ENCODE results near the gene PTPRN2.
A peak's percentile ranks its signal among the peaks of the same experiment; 100 is the strongest.
"Not testable (repeated sequence)": the region's sequence is repeated elsewhere in the genome, so short reads cannot be mapped to it uniquely, and the experiment has no call there.

The PTPRN2 gene

DNA sequence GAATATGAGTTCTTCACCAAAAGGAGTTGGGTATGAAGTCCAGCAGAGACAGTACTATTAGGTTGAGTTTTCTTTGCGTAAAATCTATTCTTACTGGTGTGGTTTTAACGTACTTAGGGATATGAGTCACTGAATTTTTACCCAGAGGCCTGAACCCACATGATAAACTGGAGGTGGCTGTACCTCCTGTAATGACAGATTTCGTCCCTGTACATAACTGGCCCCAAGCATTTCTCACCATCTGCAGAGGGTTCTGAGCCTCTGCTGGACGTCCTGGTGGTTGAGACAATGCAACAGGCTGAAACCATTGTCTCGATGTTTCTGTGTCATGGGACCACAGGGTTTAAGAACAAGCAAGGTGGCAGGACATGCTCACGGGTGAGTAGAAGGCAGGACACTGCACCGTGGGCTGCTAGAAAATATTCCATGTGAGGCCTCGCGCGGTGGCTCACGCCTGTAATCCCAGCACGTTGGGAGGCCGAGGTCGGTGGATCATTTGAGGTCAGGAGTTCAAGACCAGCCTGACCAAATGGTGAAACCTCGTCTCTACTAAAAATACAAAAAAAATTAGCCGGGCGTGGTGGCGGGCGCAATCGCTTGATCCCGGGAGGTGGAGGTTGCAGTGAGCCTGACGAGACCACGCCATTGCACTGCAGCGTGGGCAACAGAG lies 1017.0 kb downstream of the PTPRN2 start:
- peak; percentile 75 for DNase-seq

DNA sequence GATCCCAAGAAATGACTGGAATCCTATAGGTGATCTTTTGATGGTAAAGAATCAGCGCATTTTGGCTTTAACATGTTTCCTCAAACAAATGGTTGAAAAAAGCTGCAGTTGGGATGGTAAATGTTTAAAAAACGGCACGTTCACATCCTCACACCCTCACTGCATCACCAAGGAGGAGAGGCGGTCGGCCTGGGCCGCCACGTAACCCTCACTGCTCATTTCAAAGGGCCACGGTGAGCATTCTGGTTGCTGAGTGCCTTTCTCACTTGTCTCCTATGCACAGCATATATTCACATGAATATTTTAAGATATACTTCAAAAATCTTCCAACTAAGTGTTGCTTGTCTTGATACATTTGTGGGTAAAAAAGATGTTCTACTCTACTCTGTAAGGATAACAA lies 1017.7 kb downstream of the PTPRN2 start:
- DNase-seq = no peak

DNA sequence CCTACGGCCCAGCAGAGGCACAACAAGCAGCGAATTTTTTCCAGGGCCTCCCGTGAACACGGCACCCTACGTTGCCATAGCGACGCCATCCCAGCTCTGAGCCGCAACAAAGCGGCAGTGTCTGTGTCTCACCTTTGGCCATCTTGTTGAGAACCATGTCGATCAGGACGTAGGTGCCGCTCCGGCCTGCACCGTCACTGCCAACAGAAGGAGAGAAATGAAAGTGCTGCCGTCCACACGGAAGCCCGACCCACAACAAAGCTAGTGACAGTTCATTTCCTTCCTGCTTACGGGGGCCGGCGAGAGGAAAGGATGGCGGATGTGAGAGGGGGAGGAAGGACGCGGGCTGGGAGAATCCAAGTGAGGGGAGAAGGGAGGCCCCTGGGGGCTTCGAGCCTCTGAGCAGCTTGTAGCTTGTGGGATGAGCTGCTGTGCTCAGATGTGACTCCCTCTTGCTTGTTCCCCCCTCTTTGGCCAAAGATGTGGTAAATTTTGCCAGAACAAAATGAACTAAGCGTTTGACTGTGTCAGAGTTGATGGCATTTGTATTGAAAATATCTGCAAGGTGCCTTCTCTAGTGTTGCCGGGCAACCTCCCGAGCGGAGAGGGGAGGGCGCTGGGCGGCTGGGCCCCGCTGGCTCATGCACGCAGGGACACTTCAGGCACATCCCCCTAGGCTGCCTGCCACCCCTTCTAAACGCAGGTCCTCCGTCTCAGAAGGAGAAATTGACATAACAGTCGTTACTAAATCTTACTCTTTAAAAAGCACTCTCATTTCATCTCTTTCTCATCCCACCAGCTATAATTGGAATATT lies 1018.6 kb downstream of the PTPRN2 start:
- peak; percentile 81 for DNase-seq

DNA sequence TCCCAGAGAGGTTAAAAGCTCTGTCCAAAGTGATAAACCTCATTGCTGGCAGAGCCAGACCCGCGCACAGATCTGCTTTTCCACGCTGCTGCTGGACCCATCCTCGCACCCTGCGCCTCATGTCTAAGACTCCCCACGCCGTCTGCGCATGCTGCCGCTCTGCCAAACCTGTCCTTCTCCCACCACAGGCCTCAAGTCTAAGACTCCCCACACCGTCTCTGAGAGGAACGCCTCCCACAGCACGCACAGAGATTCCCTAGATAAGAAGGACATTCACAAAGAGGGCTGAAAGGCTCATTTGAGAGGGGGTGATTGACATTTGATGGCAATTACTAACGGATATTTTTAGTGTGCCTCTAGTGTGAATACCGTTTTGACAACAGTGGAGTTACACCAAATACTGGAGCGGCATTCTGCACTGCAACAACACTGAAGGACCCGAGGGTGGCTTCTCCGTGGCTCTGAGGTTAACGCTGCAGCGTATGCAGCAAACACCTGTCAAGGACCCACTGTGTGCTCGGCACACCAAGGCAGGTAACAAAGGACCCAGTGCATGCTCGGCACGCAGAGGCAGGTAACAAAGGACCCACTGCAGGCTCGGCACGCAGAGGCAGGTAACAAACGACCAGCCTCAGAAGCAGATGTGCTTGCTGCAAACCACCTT lies 1019.4 kb downstream of the PTPRN2 start:
- DNase-seq = no peak

DNA sequence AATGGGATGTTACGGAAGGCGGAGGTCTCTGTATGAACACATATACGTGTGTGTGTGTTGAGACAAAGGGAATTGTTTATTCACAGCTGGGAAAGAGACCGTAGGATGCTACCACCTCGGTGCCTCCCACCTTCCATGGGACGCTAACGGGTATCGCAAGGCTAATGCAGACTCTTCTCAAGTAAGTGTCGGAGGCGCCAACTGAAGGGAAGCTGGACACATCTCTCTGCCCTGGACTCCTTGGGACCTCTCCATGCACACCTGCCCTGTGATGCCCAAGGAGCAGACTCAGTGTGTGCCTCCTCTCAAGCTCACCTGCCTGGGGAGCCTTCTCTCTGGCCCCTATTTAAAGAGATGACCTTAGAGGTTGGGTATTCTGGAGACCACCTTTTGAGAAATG lies 1020.0 kb downstream of the PTPRN2 start:
- no peak for DNase-seq

DNA sequence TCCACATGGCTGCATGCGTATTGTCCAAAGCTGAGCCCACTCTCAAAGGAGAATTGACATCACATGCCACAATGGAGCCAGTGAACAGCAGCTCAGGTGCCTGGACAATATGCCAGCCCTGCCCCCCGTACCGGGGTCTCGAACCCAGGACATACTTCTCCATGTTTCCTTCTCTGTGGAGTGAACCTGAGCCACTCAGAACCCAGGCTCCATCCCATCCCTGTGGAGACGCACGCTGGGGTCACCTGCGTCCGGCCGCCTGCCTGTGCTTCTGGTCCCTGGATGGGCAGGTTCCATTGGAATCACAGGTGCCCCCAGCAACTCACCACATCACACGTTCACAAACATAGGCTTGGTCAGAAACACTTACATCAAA lies 1021.0 kb downstream of the PTPRN2 start:
- no peak for DNase-seq

DNA sequence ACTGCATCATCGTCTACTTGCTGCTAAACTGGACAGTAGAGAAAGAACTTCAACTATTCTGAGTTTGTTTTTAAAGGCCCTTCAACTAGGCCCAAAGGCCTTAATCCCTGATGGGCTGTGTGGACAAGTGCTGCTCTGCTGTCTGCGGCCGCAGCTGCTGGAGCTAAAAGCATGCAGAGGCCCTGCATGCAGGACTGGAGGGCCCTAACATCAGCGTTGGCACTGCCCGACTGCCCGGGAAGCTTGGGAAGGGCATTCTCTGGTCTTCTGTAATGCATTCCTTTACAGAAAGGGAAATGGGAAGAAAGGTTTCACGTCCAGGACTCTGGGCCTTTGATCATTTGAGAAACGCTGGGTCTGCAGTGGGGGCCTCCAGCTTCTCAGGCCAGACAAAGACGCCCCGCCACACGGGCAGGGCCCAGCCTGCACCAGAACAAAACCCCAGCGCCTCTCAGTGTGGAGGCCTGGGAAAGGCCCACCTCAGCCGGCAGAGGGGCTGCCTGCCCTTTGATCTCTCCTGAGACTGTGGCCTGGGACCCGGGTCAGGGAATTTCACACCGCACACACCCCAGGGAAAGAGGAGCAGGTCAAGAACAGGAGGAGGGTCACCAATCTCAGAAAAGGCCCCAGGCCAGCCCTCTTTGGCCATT lies 1021.5 kb downstream of the PTPRN2 start:
- DNase-seq = no peak

DNA sequence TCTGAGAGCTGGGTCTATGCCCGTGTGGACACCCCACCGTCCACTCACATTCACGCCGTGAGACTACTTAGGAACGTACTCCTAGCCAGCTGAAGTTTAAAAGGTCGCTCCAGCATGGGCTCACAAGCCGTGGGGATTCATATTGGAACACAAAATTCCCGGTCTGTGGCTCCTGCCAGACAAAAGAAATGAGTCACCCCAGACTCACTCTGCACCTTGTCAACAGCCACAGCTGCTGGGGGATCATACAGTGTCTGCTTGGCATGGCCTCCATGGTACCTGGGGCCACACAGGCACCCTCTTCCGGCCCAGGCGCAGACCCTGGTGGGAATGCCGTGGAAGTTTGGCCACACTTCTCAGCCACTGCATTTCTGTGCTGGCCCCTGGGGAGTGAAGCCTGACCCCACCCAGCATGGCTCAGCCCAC lies 1022.4 kb downstream of the PTPRN2 start:
- DNase-seq = no peak

DNA sequence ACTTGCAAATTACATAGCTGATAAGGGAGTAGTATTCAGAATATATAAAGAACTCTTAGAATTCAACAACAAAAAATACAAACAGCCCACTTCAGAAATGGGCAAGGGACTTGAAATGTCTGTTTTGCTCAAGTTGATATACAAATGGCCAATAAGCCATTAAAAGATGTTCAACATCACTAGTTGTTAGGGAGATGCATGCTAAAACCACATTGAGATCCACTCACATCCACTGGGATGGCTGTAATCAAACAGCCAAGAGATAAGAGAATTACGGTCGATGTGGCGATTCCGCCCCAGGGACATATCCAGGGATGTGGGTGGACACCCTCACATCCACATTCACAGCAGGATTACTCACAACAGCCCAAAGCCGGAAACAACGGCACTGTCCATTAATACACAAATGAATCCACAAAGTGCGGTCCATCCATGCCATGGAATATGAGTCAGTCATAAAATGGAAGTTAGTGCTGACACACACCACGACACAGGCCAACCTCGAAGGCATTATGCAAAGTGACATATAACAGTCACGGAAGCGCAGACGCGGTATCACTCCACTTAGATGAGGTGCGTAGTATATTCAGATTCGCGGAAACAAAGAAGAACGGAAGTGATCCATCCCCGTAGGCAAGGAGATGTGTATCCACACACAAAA lies 1023.0 kb downstream of the PTPRN2 start:
- DNase-seq = no peak

DNA sequence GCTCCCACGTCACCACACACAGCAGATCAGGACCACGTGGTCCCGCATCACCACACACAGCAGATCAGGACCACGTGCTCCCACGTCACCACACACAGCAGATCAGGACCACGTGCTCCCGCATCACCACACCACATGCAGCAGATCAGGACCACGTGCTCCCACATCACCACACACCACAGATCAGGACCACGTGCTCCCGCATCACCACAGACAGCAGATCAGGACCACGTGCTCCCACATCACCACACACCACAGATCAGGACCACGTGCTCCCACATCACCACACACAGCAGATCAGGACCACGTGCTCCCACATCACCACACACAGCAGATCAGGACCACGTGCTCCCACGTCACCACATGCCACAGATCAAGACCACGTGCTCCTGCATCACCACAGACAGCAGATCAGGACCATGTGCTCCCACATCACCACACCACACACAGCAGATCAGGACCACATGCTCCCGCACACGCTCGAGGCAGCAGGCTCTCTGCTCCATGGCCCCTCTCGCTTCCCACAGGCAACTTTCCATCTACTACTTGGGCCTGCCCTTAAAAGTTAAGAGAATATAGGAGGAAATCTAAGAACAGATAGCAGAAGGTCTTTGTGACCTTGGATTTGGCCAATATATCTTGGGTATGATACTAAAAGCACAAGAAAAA lies 1024.0 kb downstream of the PTPRN2 start:
- not testable (repeated sequence) for DNase-seq

DNA sequence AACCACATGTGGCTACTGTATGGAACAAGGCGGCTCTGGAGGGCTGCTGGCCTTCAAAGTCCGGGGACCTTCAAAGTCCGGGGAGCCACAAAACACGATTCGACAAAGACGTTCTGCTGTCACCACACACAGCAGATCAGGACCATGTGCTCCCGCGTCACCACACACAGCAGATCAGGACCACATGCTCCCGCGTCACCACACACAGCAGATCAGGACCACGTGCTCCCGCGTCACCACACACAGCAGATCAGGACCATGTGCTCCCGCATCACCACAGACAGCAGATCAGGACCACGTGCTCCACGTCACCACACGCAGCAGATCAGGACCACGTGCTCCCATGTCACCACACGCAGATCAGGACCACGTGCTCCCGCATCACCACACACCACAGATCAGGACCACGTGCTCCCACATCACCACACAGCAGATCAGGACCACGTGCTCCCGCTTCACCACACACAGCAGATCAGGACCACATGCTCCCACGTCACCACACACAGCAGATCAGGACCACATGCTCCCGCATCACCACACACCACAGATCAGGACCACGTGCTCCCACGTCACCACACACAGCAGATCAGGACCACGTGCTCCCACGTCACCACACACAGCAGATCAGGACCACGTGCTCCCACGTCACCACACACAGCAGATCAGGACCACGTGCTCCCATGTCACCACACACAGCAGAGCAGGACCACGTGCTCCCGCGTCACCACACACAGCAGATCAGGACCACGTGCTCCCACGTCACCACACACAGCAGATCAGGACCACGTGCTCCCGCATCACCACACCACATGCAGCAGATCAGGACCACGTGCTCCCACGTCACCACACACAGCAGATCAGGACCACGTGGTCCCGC lies 1024.9 kb downstream of the PTPRN2 start:
- not testable (repeated sequence) for DNase-seq

DNA sequence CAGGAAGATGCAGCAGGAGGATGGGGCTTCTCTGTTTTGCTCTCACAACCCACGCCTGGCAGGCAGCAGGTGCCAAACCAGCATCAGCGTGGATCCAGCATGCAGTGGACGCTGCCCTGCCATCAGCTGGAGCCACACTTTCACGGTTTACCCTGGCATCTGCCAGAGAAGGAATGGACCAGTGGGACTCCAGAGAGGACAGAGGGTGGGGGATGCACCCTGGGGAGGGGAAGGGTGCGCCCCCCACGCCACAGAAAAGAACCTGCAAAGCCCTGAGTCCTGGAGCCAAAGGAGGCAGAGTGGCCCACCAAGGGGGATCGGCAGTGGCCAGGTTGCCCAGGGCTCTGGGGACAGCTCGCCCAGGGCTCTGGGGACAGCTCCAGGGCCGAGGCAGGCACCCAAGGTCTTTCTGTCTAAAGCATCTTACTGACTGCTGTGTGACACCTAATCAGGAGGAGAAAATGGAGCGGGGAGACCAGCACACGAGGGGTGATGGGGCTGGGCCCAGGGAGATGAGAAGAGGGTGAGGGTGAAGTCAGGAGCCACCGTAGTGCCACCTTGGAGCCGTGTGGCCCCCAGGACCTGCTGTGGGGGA lies 1025.7 kb downstream of the PTPRN2 start:
- no peak for DNase-seq

DNA sequence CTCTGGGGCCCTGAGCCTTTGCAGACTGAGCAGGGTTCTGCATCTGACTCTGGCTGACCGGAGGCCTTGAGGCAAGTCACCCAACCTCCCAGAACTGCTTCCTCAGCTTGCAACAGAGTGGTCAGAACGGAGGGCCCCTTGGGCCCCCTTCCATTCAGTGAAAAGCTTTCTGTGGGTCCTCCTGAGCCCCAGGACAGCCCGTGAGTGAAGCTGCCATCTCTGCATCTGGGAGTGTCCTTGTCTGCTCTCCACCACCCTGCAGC lies 1026.2 kb downstream of the PTPRN2 start:
- no peak for DNase-seq

DNA sequence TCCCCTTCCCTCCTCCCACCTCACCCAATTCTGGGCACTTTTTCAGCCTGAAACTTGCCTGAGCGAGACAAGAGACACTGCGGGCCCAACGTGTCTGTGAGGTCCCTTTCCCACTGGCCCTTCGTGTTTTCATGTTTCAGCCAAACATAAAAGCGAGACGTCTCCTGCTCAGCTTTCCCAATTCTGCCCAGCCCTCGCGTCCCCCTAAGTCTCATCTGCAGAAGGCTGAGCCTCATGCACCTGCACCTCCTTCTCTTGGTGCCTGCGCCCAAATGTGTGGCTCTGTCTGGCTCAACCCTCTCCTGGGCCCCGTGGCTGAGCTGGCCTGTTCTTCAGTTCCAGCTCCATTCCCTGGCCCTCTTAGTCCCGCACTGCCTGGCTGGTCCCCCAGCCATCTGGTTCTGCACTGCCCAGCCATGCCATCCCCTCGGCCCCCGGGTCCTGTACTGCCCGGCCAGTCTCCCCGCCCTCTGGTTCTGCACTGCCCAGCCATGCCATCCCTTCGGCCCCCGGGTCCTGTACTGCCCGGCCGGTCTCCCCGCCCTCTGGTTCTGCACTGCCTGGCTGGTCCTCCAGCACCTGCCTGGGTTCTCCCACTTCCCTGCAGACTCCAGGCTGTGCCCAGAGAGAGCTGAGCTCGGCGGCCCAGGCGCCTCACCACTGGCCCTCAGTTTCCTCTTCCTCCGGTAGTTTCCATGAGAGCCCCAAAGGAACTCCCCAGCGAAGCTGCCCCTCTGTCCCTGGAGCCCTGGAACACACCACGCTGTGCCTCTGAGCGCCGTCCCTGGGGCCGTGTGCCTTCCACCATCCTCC lies 1026.7 kb downstream of the PTPRN2 start:
- no peak for DNase-seq

DNA sequence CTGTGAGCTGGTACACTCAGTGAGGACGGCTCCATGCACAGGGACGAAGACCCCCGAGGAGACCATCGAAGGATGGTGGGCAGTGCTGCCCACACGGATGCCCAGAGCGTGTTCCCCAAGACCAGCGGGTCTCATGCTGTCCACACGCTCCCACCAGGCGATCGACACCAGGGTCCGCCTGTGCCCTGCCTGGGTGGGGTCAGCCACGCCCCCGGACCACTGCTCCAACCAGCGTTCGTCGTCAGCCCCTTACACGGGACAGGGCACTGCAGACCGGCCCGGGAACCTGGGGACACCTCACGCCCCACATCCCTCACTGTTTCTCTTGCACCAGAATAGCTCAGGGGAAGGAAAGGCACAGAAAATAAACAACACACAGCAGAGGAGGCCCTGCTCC lies 1027.4 kb downstream of the PTPRN2 start:
- DNase-seq = no peak

DNA sequence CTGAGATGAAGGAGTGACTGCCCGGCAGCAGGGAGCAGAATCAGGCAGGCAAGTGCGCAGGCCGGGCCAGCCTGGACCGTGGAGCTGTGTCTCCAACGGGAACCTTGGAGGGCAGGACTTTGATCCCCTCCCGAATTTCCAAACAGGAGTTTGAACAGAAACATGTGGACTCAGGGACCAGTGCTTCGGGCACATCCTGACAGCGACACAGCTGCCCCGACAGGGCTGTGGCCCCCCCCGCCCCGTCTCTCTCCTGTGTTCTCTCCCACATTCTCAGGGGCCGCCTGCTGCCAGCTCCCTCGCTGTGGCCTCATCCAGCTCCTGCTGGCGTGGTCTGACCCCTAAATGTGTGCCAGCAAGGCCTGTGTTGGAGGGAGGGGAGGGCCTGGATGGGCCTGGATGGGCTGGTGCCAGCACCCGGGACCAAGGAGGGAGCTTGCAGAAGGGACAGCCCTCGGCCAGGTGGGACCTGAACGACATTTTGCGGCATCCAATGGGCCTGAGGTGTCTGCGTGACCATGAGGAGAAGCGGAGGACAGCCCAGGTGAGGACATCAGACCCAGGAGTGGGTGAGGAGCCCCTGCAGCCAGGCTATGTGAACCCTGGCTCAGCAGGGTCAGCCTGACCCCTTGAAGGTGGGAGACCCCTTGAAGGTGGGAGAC lies 1027.9 kb downstream of the PTPRN2 start:
- no peak for DNase-seq

DNA sequence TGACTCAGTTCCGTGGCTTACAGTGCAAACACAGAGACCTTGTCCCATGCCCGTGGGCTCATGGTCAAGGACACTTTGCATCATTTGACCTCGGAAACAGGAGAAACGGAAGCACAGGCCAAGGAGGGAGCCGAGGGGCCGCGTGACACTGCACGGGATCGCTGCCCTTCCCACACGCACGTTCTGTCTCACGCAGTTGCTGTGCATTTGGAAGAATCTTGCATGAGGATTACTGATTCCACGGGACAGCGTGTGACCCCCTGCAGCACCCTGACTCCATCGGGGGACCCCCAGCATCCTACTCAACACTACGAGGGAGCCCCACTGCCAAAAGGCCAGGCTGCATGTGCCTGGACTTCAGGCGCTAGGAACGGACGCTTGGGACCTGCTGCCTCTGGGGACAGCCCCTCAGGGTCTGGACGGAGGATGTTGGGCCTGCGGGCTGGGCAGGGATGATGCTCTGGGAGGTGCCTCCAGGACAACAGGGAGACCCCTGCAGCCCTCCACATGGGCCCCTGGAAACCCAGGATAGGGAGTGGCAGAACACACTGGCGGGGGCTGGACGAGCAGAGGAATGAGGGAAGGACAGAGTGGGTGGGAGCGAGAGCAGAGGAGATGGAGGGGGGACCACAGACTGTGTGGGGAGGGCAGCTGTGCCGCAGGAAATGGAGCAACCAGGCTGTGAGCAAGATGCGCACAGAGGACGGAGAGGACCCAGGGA lies 1028.6 kb downstream of the PTPRN2 start:
- DNase-seq = no peak

DNA sequence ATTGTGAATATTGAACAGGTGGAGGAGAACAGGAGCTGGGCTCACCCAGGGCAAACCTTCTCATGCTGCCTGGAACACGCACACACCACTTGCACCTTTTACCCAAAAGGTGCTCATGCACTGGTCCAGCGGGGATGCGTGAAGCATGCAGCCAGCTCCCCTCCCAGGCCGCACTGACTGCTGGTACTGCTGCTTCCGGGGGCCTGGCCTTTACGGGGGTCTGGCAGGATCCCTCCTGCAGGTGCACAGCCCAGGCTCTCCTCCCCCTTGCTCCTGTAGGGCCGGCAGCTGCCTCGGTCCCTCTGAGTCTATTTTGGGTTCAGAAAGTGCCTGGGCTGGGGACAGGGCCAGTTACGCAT lies 1029.1 kb downstream of the PTPRN2 start:
- no peak for DNase-seq

DNA sequence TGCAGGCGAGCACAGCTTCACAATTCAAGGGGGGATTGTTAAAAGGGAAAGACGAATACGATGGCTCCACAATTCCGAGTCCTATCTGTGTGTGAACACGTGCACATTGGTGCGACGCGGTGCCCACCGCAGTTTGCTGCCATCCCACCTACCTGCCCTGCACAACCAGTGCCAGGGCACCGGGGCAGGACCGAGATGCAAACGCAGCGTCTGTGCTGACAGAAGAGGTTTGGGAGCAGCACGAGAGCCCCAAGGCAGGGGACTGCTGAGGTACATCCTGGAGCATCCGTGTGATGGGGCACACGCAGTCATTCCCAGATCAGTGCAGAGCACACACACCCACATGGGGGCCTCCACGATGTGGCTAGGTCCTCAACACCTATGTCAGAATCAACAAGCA lies 1029.6 kb downstream of the PTPRN2 start:
- DNase-seq = no peak

Data from activated CD4-positive, alpha-beta T cell treated with anti-CD3 and anti-CD28 coated beads, Interleukin-2, Interleukin-6, amounts not matched to agents 100 ng/mL and 50 ng/mL, durations not matched to agents 16 hours and 8 hours (primary cell).